HK-2 (cell line): ENCODE results near the gene KLRC4.
"Not testable (repeated sequence)": the region's sequence is repeated elsewhere in the genome, so short reads cannot be mapped to it uniquely, and the experiment has no call there.

ENCODE experiments used
- DNase-seq: peaks from one replicate; pipeline ENCODE4 v3.0.0-alpha.2; 2018; ENCODE audit not compliant: unreplicated experiment

Gene KLRC4

GRCh38 chr12:10368206-10369171, 41.1 kb downstream of the KLRC4 start:
- no peak for DNase-seq

- DNase-seq: not testable (repeated sequence)
Measured at GRCh38 chr12:10367714-10368113, 41.8 kb downstream of the KLRC4 start.

GRCh38 chr12:10366875-10367274, 42.7 kb downstream of the KLRC4 start:
- DNase-seq: no peak

GRCh38 chr12:10365696-10366405, 43.7 kb downstream of the KLRC4 start:
- DNase-seq: peak; percentile 24

GRCh38 chr12:10364815-10365622, 44.5 kb downstream of the KLRC4 start:
- DNase-seq: peak; percentile 51

GRCh38 chr12:10363914-10364814, 45.4 kb downstream of the KLRC4 start:
- DNase-seq: peak; percentile 58

GRCh38 chr12:10363658-10363913, 46.0 kb downstream of the KLRC4 start:
- no peak for DNase-seq

- DNase-seq: peak; percentile 30
Measured at GRCh38 chr12:10362828-10363657, 46.5 kb downstream of the KLRC4 start.

GRCh38 chr12:10362325-10362724, 47.2 kb downstream of the KLRC4 start:
- DNase-seq: no peak

GRCh38 chr12:10361622-10362021, 47.9 kb downstream of the KLRC4 start:
- DNase-seq: no peak

GRCh38 chr12:10361084-10361483, 48.5 kb downstream of the KLRC4 start:
- DNase-seq: no peak

GRCh38 chr12:10358969-10359368, 50.6 kb downstream of the KLRC4 start:
- DNase-seq: no peak

GRCh38 chr12:10358131-10358530, 51.4 kb downstream of the KLRC4 start:
- no peak for DNase-seq
